ENCODE results near the gene PDE1A.

PDE1A gene

DNA sequence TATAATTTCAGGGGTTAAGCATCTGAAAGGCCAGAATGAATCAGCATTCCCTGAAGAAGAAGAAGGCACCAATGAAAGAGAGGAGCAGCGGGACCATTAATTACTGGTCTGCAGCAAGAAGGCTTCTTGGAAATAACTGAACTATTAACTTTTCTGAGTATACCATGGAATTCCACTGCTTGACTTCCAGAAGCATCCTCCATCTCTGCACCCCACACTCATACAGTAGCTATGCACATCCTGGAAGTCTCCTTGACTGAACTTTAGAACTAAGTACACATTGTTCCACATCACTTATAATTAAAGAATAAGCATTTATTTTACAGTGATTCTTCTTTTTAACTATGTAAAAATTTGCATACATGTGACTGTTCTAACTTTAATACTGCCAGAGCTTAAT is 309.6 kb downstream of the PDE1A start:
- no peak for DNase-seq (ENCODE audit: low read depth)
- no peak for TF ChIP-seq CTCF (IDR thresholded peaks at IDR 0.05; ENCODE audit: insufficient read depth, low read depth, low read length, missing control alignments)
- no peak overlapping the region for H3K4me3 ChIP-seq (ENCODE audit: low read depth, low read length)

GRCh38 chr2:182116774-182117173 is 310.1 kb downstream of the PDE1A start:
- TF ChIP-seq CTCF (IDR thresholded peaks at IDR 0.05; ENCODE audit: insufficient read depth, low read depth, low read length, missing control alignments): no peak
- H3K4me3 ChIP-seq (ENCODE audit: low read depth, low read length): no peak overlapping the region
- no peak for DNase-seq (ENCODE audit: low read depth)

- no peak overlapping the region for H3K4me3 ChIP-seq (ENCODE audit: low read depth, low read length)
- TF ChIP-seq CTCF (IDR thresholded peaks at IDR 0.05; ENCODE audit: insufficient read depth, low read depth, low read length, missing control alignments): no peak
- DNase-seq (ENCODE audit: low read depth): no peak
Measured at GRCh38 chr2:182115258-182115657, 311.6 kb downstream of the PDE1A start.

DNA sequence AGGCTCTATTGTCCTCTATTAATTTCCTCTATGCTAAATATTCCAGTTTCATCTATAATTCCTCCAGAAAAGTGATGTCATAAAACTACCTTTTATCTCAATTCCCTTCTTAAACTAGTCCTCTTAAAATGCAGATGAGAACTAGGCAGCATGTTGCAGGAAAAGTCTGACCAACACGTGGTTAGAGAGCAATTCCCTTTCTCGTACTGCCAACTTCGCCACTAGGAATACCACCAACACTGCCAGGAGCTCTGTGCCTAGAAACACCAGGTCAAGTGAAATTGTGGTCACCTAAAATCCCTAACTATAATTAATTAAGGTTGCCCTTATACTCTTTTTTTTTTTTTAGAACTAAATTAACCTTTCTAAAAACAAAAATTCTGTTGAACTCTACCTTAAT is 313.5 kb downstream of the PDE1A start:
- no peak overlapping the region for H3K4me3 ChIP-seq (ENCODE audit: low read depth, low read length)
- no peak for TF ChIP-seq CTCF (IDR thresholded peaks at IDR 0.05; ENCODE audit: insufficient read depth, low read depth, low read length, missing control alignments)
- DNase-seq (ENCODE audit: low read depth): no peak

DNA sequence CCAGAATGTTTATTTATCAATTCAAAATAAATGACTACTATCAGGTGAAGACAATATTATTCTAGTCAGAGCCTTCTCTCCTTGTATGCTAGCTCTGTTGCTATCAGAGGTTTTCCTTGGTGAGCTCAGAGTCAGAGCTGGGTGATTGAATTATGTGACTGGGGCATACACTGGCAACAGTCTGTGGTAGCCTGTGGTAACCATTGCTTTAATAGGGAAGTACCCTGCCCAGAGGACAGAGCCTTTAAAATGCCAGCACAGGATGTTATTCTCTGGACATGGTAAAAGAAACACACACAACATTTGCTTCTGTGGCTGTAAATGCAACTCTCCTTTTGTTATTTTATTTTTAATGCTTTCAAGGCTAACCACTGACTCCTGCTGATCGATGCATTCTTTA is 316.5 kb downstream of the PDE1A start:
- no peak for TF ChIP-seq CTCF (IDR thresholded peaks at IDR 0.05; ENCODE audit: insufficient read depth, low read depth, low read length, missing control alignments)
- DNase-seq (ENCODE audit: low read depth): no peak
- no peak overlapping the region for H3K4me3 ChIP-seq (ENCODE audit: low read depth, low read length)

DNA sequence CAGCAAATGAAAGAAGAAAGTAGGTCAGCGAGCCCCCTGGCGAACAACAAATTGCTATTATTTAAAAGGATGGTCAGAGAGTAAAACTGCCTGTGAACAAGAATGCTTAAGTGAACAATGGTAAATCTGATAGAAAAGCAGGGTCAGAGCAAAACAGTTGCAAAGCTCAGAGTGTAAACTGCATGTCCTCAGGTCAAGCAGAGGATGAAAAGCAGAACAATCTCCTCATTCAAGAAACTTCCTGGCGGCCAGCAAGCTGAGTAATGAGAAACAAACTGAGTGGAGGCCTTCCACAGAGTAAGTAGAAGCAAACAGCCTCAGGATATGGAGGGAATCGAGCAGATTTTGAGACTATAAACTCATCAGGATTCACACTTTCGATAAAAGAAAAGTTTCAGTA is 323.3 kb downstream of the PDE1A start:
- TF ChIP-seq CTCF (IDR thresholded peaks at IDR 0.05; ENCODE audit: insufficient read depth, low read depth, low read length, missing control alignments): no peak
- DNase-seq (ENCODE audit: low read depth): no peak
- H3K4me3 ChIP-seq (ENCODE audit: low read depth, low read length): no peak overlapping the region

GRCh38 chr2:182101263-182101662 is 325.6 kb downstream of the PDE1A start:
- peak; percentile 8 for TF ChIP-seq CTCF (IDR thresholded peaks at IDR 0.05; ENCODE audit: insufficient read depth, low read depth, low read length, missing control alignments)
- H3K4me3 ChIP-seq (ENCODE audit: low read depth, low read length): no peak overlapping the region
- peak; percentile 5 for DNase-seq (ENCODE audit: low read depth)

Measured in GM12865 (cell line).